ENCODE results near the gene ZNF536.

GRCh38 chr19:30525383-30525782 lies 153.2 kb downstream of the ZNF536 start:
- TF ChIP-seq CTCF (IDR thresholded peaks at IDR 0.05) (no peak), ZFX (IDR thresholded peaks at IDR 0.05; ENCODE audit: borderline replicate concordance) (no peak)
